Esophagus muscularis mucosa (tissue), 4 donors: ENCODE results near the gene NCOA6. TPM values are rescaled to one million over a fixed set of nuclear protein-coding genes. Genes with fewer than 3 reads are reported as not detected.

Source experiments
- DNase-seq: peaks from one replicate; pipeline ENCODE4 v3.0.0-alpha.2; 2017; ENCODE audit errors: extremely low spot score
- H3K27ac ChIP-seq, 4 donors: fragments of 200-600 bp; sonication (generic); replicated peaks in 1 of 4; 1 replicate in 3 of 4; 2 replicates in 1 of 4; pipeline ENCODE4 v1.5.1; 2016 to 2019; ENCODE audit warnings: mild to moderate bottlenecking in 1 of 4
- H3K27me3 ChIP-seq, 4 donors: fragments of 200-600 bp; sonication (generic); one replicate each; pipeline versions ENCODE4 v1.5.1 to v1.6.0; 2016 to 2019
- H3K36me3 ChIP-seq, 4 donors: fragments of 200-600 bp; sonication (generic); one replicate each; pipeline ENCODE4 v1.5.1; 2016 to 2019
- H3K4me1 ChIP-seq, 4 donors: fragments of 200-600 bp; sonication (generic); one replicate each; pipeline ENCODE4 v1.5.1; 2016 to 2019
- H3K4me3 ChIP-seq, 4 donors: fragments of 200-600 bp; sonication (generic); 1 replicate in 2 of 4; 2 replicates in 2 of 4; pipeline ENCODE4 v1.5.1; 2016 to 2019; ENCODE audit warnings: mild to moderate bottlenecking in 4 of 4, moderate library complexity in 1 of 4
- H3K9me3 ChIP-seq, 4 donors: fragments of 200-600 bp; sonication (generic); 1 replicate in 3 of 4; 2 replicates in 1 of 4; pipeline ENCODE4 v1.5.1; 2016 to 2019
- CTCF ChIP-seq, 3 experiments: fragments of 200-600 bp in 2 of 3; fragments of 450-650 bp in 1 of 3; sonication (generic) in 2 of 3; IDR thresholded peaks; one replicate each; pipeline ENCODE4 v1.5.1; 2017 to 2019; ENCODE audit warnings: antibody characterized with exemption in 3 of 3, mild to moderate bottlenecking in 2 of 3, moderate library complexity in 1 of 3
- EP300 ChIP-seq: sonication (generic); formaldehyde crosslinking; IDR thresholded peaks from one replicate; pipeline ENCODE4 v1.6.1; 2017; ENCODE audit warnings: antibody characterized with exemption
- POLR2A ChIP-seq: fragments of 450-650 bp; IDR thresholded peaks from one replicate; pipeline ENCODE4 v1.6.1; 2017; ENCODE audit warnings: antibody characterized with exemption, moderate library complexity, mild to moderate bottlenecking, low read depth
- POLR2AphosphoS5 ChIP-seq, 2 donors: sonication (generic); formaldehyde crosslinking; IDR thresholded peaks; one replicate each; pipeline ENCODE4 v1.6.1; 2017; ENCODE audit warnings: antibody characterized with exemption in 2 of 2
- WGBS: methylation state at CpG from one replicate; pipeline ENCODE4 v1.1.5; 2018; 5-methylcytosine and 5-hydroxymethylcytosine counted together
- intact Hi-C: fragments of 100-400 bp; cut with DNase I; formaldehyde crosslinking; loops from one replicate; pipeline ENCODE4 v1.15.1; 2023
- total RNA-seq, 4 donors: library from RNA; depleted of rRNA; stranded (reverse); fragments of >200 nt; gene quantifications; one replicate each; pipeline versions ENCODE4 v1.1.0 to v1.2.1, GENCODE V29; 2016

The NCOA6 gene
- total RNA-seq, 4 donors from 2014 or later, result 14.9 to 30.2 (median 23.3) TPM

DNA sequence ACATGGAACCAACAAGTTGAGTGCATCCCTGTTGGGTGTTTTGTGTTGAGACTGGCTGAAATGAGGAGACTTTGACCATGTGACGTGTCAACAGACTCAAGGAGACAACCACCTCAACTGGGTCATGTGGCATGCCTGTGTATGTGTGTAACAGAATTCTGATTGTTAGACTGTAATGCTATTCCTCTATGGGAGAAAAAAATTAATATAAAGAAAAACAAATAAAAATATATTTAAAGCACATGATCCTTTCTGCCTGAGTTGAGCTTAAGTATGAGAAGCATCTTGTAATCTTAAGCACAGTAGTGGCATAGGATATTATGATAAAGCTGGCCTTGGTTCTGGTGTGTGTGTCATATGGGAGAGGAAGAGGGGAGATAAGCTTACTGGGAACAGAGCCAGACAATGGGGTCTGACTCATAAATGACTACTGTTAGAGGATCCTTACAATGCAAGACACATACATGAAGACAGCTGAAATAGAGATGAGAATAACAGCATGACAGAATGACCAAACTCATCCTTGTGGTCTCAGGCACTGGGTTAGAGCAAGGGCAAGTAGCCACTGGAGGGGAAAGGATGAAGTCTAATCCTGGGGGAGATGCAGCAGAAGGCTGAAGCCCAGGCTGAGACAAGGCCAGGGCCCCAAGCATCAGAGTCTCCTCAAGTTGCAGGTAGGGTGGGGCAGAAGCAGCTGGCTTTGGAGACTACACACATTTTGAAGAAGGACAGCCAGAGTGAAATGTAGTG, 112.1 kb downstream of the NCOA6 start:
- Histone ChIP-seq H3K9me3 (no peaks in the 10 kb centered on the region), H3K27me3 (no peaks in the 10 kb centered on the region), H3K27ac (peak overlapping the region in 1 of 4 donors; percentile 0), H3K4me1 (peaks cover 20 to 37% (median 28%) of the 10 kb centered on the region in 4 donors), H3K4me3 (no peak overlapping the region), H3K36me3 (peaks cover 0 to 66% (median 41%) of the 10 kb centered on the region in 4 donors)
- DNase-seq, result no peak
- WGBS, result 77% methylated on average over 1 of the region's 1 CpG
- intact Hi-C loops, result no loop called here
- TF ChIP-seq POLR2AphosphoS5 (IDR thresholded peaks at IDR 0.05), result no peak
- TF ChIP-seq CTCF (IDR thresholded peaks at IDR 0.05), result no peak
- no peak for TF ChIP-seq EP300
- no peak for TF ChIP-seq POLR2A

DNA sequence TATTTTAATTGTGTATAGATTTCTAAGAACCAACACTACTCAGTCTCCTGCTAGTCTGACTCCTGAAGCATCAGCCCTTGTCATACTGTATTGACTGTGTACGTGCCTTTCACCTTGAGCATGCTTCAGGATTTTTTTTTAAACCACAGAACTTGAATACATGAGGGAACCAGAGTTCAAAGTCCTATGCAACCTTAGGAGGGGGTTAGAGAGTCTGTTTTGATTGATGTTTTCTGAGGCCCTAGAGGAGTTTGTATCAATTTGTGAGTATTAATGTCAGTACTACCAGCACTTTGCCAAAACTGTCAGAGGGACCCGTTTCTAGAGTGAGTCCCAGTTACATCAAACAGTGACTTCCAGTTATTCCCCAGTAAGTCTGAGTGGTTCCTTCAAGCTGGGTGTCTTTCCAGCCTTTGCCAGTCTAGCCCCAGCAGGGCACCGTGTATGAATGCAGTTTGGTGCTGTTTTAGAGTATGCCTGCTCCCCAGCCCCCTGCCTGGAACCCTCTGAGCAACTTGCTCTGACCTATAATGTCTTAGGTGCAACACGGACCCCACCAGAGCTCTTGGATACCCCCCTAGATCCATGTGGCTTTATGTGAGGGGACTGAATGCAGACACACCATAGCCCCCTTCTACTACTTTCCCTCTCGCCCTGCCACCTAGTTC, 112.8 kb downstream of the NCOA6 start:
- Histone ChIP-seq H3K27me3 (no peaks in the 10 kb centered on the region), H3K27ac (no peak overlapping the region), H3K36me3 (peaks cover 0 to 66% (median 41%) of the 10 kb centered on the region in 4 donors), H3K4me3 (no peak overlapping the region), H3K4me1 (peaks cover 22 to 42% (median 33%) of the 10 kb centered on the region in 4 donors), H3K9me3 (no peaks in the 10 kb centered on the region)
- no peak for TF ChIP-seq POLR2A
- TF ChIP-seq POLR2AphosphoS5 (IDR thresholded peaks at IDR 0.05), result no peak
- TF ChIP-seq CTCF (IDR thresholded peaks at IDR 0.05), result no peak
- no peak for TF ChIP-seq EP300
- no peak for DNase-seq
- intact Hi-C loops, result no loop called here
- WGBS, result 83% methylated on average over 4 of the region's 5 CpGs

- Histone ChIP-seq H3K9me3 (no peaks in the 10 kb centered on the region), H3K4me3 (no peak overlapping the region), H3K36me3 (peaks cover 0 to 63% (median 39%) of the 10 kb centered on the region in 4 donors), H3K4me1 (peaks cover 26 to 49% (median 38%) of the 10 kb centered on the region in 4 donors), H3K27ac (peak overlapping the region in 1 of 4 donors; percentile 3), H3K27me3 (no peaks in the 10 kb centered on the region)
- TF ChIP-seq EP300, result no peak
- no peak for TF ChIP-seq POLR2AphosphoS5 (IDR thresholded peaks at IDR 0.05)
- no peak for TF ChIP-seq CTCF (IDR thresholded peaks at IDR 0.05)
- TF ChIP-seq POLR2A, result no peak
- intact Hi-C loops, result no loop called here
- DNase-seq, result no peak
- WGBS, result 91% methylated on average over 3 of the region's 3 CpGs
Measured at GRCh38 chr20:34711813-34712430, 113.5 kb downstream of the NCOA6 start.

DNA sequence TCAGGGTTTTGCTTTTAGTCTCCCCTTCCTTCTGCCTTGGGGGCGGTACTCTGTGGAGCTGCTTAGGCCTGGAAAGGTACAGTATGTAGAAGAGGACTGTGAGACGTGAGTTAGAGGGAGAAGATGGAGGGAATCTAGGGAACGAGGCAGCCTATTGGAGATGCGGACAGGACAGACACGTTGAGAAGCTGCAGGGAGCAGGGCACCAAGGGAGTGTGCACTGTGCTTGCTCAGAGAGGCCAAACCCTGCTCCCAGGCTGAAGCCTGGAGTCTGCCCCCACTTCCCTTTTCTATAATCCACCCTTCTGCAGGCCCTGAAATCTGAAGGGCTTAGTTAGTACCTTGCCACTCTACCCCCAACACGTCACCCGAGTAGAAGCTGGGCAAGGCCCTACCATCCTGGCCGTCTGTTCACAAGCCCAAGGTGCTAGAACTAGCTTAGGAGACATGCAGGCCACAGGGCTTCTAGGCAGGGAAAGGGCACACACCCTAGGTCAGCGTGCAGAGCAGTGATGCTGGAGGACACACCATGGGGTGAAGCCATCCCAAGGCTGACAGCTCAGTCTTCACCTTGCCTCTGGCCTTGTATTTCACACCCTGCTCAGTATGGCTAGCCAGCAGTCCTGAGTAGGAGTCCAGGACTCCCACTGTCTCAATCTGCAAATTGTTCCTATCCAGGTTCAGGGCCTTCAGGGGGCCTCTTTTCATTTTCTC, 114.4 kb downstream of the NCOA6 start:
- Histone ChIP-seq H3K4me1 (peaks cover 35 to 58% (median 46%) of the 10 kb centered on the region in 4 donors), H3K36me3 (peaks cover 0 to 55% (median 35%) of the 10 kb centered on the region in 4 donors), H3K27me3 (no peaks in the 10 kb centered on the region), H3K27ac (peak overlapping the region; percentile 94 to 100 (median 99)), H3K4me3 (no peak overlapping the region), H3K9me3 (no peaks in the 10 kb centered on the region)
- intact Hi-C loops, result no loop called here
- no peak for TF ChIP-seq CTCF (IDR thresholded peaks at IDR 0.05)
- TF ChIP-seq POLR2A, result no peak
- TF ChIP-seq EP300, result no peak
- no peak for TF ChIP-seq POLR2AphosphoS5 (IDR thresholded peaks at IDR 0.05)
- DNase-seq, result no peak
- 62% methylated on average over 8 of the region's 9 CpGs for WGBS
